HL-60 (cell line): ENCODE results near the gene WDR90.
A peak's percentile ranks its signal among the peaks of the same experiment; 100 is the strongest.

Experiments used
- GABPA ChIP-seq: IDR thresholded peaks from 2 replicates; pipeline ENCODE4 v1.6.1; 2012; ENCODE audit warnings: low read depth
- POLR2AphosphoS5 ChIP-seq: IDR thresholded peaks from 2 replicates; pipeline ENCODE4 v1.6.1; 2012; ENCODE audit warnings: low read depth
- SPI1 ChIP-seq: IDR thresholded peaks from 2 replicates; pipeline ENCODE4 v1.6.1; 2012; ENCODE audit warnings: low read depth, mild to moderate bottlenecking, borderline replicate concordance
- TF ChIP-seq, protein P1 (sequence below): IDR thresholded peaks from one replicate; pipeline ENCODE4 v1.5.1; 2011; ENCODE audit warnings: low read length, control low read depth, inconsistent platforms; ENCODE audit not compliant: insufficient read depth
- TF ChIP-seq, protein P2 (sequence below): IDR thresholded peaks from 2 replicates; pipeline ENCODE4 v1.6.1; 2012; ENCODE audit warnings: low read depth; ENCODE audit not compliant: insufficient replicate concordance

DNA sequence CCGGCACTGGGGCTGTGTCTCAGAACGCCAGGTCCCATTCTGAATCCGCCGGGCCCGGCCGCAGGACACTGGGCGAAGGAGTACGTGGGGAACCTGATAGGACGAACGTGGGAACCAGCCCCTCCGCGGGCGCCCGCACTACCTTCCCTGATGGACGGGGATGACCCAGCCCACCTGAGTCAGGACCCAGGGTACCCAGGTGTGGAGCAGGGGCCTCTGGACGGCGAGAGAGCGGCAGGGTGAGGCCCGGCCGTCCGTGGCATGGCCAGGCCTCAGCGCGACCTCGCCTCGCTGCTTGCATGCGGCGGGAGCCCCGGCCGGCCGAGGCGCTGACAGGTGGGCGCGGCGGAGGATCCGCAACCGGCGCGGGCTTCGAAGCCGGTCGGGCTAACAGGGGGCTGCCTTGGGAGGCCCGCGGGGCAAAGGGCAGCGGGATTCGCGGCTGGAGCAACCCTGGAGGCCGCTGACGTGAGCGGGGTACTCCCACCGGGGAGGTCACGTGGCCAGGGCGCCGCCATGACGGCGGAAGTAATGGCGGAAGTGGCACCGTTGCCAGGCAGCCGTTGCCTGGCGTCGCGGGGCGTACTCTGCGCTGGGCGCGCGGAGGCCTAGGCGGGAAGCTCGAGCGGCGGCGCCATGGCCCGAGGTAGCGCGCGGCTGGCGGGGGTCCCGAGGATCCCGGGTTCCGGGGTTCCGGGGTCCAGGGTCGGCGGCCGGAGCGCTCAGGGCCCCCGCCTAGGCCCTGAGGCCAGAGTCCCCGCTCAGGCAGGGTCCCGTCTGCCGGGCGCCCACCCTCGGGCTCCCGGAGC lies at the start of gene WDR90:
- TF ChIP-seq, protein P1, sequence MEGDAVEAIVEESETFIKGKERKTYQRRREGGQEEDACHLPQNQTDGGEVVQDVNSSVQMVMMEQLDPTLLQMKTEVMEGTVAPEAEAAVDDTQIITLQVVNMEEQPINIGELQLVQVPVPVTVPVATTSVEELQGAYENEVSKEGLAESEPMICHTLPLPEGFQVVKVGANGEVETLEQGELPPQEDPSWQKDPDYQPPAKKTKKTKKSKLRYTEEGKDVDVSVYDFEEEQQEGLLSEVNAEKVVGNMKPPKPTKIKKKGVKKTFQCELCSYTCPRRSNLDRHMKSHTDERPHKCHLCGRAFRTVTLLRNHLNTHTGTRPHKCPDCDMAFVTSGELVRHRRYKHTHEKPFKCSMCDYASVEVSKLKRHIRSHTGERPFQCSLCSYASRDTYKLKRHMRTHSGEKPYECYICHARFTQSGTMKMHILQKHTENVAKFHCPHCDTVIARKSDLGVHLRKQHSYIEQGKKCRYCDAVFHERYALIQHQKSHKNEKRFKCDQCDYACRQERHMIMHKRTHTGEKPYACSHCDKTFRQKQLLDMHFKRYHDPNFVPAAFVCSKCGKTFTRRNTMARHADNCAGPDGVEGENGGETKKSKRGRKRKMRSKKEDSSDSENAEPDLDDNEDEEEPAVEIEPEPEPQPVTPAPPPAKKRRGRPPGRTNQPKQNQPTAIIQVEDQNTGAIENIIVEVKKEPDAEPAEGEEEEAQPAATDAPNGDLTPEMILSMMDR = no peak
- peak; percentile 72; the same call in 1 of the 2 replicates for TF ChIP-seq SPI1
- TF ChIP-seq, protein P2, sequence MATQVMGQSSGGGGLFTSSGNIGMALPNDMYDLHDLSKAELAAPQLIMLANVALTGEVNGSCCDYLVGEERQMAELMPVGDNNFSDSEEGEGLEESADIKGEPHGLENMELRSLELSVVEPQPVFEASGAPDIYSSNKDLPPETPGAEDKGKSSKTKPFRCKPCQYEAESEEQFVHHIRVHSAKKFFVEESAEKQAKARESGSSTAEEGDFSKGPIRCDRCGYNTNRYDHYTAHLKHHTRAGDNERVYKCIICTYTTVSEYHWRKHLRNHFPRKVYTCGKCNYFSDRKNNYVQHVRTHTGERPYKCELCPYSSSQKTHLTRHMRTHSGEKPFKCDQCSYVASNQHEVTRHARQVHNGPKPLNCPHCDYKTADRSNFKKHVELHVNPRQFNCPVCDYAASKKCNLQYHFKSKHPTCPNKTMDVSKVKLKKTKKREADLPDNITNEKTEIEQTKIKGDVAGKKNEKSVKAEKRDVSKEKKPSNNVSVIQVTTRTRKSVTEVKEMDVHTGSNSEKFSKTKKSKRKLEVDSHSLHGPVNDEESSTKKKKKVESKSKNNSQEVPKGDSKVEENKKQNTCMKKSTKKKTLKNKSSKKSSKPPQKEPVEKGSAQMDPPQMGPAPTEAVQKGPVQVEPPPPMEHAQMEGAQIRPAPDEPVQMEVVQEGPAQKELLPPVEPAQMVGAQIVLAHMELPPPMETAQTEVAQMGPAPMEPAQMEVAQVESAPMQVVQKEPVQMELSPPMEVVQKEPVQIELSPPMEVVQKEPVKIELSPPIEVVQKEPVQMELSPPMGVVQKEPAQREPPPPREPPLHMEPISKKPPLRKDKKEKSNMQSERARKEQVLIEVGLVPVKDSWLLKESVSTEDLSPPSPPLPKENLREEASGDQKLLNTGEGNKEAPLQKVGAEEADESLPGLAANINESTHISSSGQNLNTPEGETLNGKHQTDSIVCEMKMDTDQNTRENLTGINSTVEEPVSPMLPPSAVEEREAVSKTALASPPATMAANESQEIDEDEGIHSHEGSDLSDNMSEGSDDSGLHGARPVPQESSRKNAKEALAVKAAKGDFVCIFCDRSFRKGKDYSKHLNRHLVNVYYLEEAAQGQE = peak; percentile 8
- TF ChIP-seq POLR2AphosphoS5 = peak; percentile 45; the same call in 1 of the 2 replicates
- peak; percentile 77 for TF ChIP-seq GABPA
